ENCODE measurements around the gene KRTAP5-3.

Gene KRTAP5-3

GRCh38 chr11:1574933-1575242 is 33.4 kb downstream of the KRTAP5-3 start:
- no peak for DNase-seq (ENCODE audit: low read depth)
- no peak for TF ChIP-seq CTCF (IDR thresholded peaks at IDR 0.05; ENCODE audit: control insufficient read depth, insufficient read depth, low read depth, low read length, missing control alignments)
- no peak overlapping the region for H3K4me3 ChIP-seq (ENCODE audit: control insufficient read depth, low read depth, low read length)

DNA sequence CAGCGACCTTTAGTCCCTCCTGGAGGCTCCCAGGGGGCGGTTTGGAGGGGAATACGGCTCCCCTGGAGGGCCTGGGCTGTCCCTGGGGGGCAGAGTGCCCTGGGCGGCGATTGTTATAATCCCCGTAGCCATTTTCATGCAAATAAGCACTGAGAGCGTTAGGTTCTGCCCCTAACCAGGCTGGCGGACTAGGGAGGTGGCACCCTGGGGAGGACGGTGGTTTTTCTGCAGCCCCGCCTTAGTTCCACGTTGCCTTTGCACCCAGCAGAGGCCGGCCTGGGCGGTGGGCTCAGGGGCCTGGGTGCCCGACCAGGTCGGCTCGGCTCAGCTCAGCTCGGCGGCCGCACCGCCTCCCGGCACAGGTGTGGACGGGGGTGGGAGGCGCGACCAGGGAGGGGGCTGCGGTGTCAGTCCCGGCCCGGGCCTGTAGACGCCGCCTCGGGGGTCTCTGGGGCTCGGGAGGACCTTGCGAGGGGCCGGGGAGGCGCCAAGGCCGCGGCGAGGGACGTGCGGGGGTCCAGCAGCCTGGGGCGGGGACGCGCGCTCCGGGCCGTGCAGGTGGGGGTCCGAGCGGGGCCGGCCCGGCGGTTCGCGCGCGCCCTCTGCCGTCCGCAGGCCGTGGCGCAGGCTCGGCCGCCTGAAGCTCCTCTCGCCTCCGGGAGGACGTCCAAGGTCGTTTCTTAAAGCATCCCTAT is 33.9 kb downstream of the KRTAP5-3 start:
- no peak for DNase-seq (ENCODE audit: low read depth)
- peak; percentile 62 for TF ChIP-seq CTCF (IDR thresholded peaks at IDR 0.05; ENCODE audit: control insufficient read depth, insufficient read depth, low read depth, low read length, missing control alignments)
- no peak overlapping the region for H3K4me3 ChIP-seq (ENCODE audit: control insufficient read depth, low read depth, low read length)

GRCh38 chr11:1573903-1574237 is 34.4 kb downstream of the KRTAP5-3 start:
- H3K4me3 ChIP-seq (ENCODE audit: control insufficient read depth, low read depth, low read length), result no peak overlapping the region
- DNase-seq (ENCODE audit: low read depth), result no peak
- no peak for TF ChIP-seq CTCF (IDR thresholded peaks at IDR 0.05; ENCODE audit: control insufficient read depth, insufficient read depth, low read depth, low read length, missing control alignments)

DNA sequence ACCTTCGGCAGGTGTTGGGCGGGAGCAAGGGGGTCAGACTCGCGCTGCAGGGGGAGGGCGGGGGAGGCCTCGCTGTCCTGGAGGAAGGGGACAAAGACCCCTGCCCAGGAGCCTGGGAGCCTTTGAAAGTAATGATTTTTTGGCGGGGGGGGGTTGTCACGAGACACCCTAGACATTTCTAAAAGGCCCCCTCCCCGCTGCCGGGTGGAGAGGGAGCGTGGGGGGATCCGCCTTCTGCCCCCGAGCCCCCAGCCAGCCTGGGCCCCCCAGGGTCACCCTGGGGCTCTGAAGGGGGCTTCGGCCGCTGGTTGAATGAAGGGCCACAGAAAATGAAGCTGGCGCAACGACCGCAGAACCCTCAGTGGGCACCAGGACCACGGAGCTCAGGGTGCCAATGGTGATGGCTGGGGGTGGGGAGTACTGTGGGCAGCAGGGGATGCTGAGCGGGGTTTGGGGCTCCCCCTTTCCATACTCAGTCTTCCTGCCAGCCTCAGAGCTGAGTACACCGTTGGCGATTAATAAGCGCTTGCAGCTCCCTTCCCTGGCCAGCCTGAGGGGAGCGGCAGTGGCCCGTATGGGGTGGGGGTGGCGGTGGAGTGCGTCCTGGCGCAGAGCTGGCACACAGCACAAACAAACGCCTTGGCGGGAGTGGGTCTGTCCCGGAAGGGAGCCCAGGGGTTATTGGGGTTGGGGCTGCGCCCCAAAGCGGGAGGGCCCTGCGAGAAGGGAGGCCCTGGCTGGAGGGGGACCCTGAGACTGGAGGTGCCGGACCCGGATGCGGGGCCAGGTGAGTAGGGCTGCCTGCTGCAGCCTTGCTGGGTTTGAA is 35.0 kb downstream of the KRTAP5-3 start:
- TF ChIP-seq CTCF (IDR thresholded peaks at IDR 0.05; ENCODE audit: control insufficient read depth, insufficient read depth, low read depth, low read length, missing control alignments), result no peak
- DNase-seq (ENCODE audit: low read depth), result no peak
- no peak overlapping the region for H3K4me3 ChIP-seq (ENCODE audit: control insufficient read depth, low read depth, low read length)

DNA sequence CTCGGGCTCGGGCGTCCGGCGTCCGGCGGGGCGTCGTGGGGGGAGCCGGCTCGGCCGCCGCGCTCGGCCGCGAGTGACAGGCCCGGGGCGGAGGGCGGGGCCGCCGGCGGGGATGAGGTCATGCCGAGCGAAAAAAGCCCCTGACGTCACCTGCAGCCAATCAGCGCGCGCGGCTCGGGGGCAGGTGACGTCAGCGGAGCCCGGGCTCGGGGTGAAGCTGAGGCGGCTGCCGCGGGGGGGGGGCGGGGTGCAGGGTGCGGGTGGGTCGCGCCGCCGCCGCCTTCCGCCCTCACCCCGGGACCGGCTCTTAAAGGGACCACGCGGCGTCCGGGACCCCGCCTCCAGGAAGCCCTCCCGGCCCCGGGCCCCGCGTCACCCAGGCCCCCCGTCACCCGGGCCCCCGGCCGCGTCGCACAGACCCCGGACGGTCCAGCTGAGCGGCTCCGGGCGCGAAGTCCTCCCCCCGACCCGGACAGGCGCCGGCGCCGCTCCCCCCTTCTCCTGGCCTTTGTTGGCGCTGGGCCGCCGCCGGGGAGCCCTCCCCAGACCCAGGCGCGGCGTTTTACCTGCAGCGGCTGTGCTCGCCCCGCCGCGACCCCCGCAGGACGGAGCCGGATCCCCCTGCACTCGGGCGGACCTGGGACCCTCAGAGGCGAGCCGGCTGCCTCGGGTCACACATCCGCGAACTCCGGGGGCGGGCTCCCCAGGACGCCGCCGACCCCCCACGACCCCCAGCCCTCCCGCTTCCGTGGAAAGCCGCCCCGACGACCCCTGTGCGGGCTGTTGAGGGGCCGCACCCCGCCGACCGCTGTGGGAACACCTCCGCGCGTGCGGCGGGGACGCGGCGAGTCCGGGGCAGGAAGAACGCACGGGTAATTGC is 35.8 kb downstream of the KRTAP5-3 start, which contains the start of gene DUSP8:
Gene DUSP8, minus strand, starts transcription at position 75 of the 880 bp plus-strand sequence. CDS start 6,445 bp downstream, outside the sequence.
- no peak for TF ChIP-seq CTCF (IDR thresholded peaks at IDR 0.05; ENCODE audit: control insufficient read depth, insufficient read depth, low read depth, low read length, missing control alignments)

DNA sequence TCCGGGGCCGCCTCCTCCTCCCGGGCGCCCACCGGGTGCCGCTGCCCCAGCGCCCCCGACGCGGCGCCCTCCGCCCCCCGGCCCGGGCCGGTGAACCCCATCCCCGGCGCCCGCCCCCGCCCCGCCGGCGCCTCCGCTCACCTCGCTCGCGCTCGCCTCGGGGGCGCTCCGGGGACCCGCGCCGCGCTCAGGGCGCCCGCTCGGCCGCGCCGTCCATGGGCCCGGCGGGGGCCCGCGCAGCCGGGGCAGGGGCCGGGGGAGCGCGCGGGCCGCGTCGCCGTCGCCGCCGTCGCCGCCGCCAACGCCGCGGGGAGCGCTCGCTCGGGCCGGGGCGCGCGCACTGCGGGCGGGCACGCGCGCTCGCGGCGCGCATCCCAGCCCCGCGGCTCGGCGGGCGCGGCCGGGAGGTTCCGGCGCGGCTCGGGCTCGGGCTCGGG is 36.5 kb downstream of the KRTAP5-3 start:
- TF ChIP-seq CTCF (IDR thresholded peaks at IDR 0.05; ENCODE audit: control insufficient read depth, insufficient read depth, low read depth, low read length, missing control alignments), result no peak
- H3K4me3 ChIP-seq (ENCODE audit: control insufficient read depth, low read depth, low read length), result no peak overlapping the region
- DNase-seq (ENCODE audit: low read depth), result no peak

More for the DNA sequence above, 35.8 kb downstream of the KRTAP5-3 start, which contains the start of gene DUSP8:
- DNase-seq (ENCODE audit: low read depth), result no peak
- peak within 1 kb of the TSS; percentile 23 for H3K4me3 ChIP-seq (ENCODE audit: control insufficient read depth, low read depth, low read length)
